Left ventricle myocardium superior (tissue), 1 donor: Measurements from ENCODE around the gene SPAG4. TPM values are rescaled to one million over a fixed set of nuclear protein-coding genes. Genes with fewer than 3 reads are reported as not detected.

Source experiments
- total RNA-seq: library from RNA; stranded (reverse); fragmentation: NEBNext Ultra II Directional; extraction: Animal tissue kit (Norgen Biotek cat#: 25700); gene quantifications from one replicate; pipeline ENCODE4 v1.2.1, GENCODE V29; 2021
- donor health status: DM: no; HTN: yes; CAD: no; lungs with severe emphysema.

SPAG4 gene
- total RNA-seq, 1 donor from 2014 or later, result 3.1 TPM

Other genes with a start within 250 kb of the SPAG4 start
- gene UQCC1, start 203.9 kb upstream of the SPAG4 start, total RNA-seq, result 153 TPM
- gene GDF5, start 177.6 kb upstream of the SPAG4 start, total RNA-seq, result 0.12 TPM
- 17.7 TPM for gene CEP250, start 160.2 kb upstream of the SPAG4 start, total RNA-seq
- not detected for gene C20orf173, start 86.2 kb upstream of the SPAG4 start, total RNA-seq
- 92.3 TPM for gene ERGIC3, start 73.8 kb upstream of the SPAG4 start, total RNA-seq
- gene CPNE1, start 49.1 kb downstream of the SPAG4 start, total RNA-seq, result 46.6 TPM
- 45.7 TPM for gene RBM12, start 49.1 kb downstream of the SPAG4 start, total RNA-seq
- 60.4 TPM for gene NFS1, start 83.5 kb downstream of the SPAG4 start, total RNA-seq
- gene ROMO1, start 83.6 kb downstream of the SPAG4 start, total RNA-seq, result 180 TPM
- gene RBM39, start 126.4 kb downstream of the SPAG4 start, total RNA-seq, result 146 TPM
- 37.0 TPM for gene PHF20, start 156.2 kb downstream of the SPAG4 start, total RNA-seq